HG02970 (cell line): ENCODE measurements around the gene NUAK2.

Experiments
- ATAC-seq: cut with Tn5 transposase; IDR thresholded peaks from one replicate; pipeline ENCODE4 v1.9.1; 2021; ENCODE audit warnings: mild to moderate bottlenecking, moderate library complexity, moderate number of reproducible peaks; ENCODE audit not compliant: unreplicated experiment, low FRiP score

The NUAK2 gene

DNA sequence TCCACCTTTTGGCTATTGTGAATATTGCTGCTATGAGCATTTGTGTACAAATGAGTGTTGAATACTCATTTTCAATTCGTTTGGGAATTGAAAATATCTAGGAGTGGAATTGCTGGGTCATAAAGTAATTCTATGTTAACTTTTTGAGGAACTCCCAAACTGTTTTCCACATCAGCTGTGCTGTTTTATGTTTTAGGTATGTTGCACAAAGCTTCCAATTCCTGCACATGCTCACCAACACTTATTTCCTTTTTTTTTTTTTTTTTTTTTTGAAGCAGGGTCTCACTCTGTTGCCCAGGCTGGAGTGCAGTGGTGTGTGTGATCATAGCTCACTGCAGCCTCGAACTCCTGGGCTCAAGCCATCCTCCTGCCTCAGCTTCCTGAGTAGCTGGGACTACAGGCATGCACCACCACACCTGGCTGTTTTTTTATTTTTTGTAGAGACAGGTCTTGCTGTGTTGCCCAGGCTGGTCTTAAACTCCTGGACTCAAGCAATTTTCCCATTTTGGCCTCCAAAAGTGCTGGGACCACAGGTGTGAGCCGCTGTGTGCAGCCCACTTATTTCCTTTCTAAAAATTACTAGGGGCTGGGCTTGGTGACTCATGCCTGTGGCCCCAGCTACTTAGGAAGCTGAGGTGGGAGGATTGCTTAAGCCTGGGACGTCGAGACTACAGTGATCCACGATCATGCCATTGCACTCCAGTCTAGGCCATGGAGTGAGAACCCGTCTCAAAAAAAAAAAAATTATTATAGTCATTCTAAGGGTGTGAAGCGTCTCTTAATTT, 60.4 kb downstream of the NUAK2 start:
- no peak for ATAC-seq

GRCh38 chr1:205259998-205260397, 61.5 kb downstream of the NUAK2 start:
- ATAC-seq = no peak

DNA sequence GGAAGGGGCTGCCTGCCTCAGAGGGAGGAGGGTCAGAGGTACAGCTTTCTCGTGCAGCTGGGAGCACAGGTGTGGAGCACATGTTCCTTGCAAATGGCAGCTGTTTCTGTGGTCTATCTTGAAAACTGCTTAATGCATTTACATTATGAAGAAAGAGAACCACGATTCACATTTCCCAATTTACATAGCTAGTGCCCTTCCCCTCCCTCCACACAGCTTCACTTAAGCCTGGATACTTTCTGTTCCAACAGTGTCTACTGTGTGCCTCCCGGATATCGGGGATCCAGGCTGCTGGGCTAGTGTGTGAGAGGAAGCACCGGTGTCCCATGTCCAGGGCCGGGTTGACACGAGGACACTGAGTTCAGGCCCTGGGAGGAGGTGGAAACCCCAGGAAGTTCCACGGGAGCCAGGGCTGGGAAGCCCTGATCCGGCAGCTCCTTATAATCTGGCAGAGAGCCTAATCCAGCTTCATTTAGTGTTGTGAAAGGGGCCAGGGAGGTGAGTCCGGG, 62.2 kb downstream of the NUAK2 start:
- no peak for ATAC-seq

DNA sequence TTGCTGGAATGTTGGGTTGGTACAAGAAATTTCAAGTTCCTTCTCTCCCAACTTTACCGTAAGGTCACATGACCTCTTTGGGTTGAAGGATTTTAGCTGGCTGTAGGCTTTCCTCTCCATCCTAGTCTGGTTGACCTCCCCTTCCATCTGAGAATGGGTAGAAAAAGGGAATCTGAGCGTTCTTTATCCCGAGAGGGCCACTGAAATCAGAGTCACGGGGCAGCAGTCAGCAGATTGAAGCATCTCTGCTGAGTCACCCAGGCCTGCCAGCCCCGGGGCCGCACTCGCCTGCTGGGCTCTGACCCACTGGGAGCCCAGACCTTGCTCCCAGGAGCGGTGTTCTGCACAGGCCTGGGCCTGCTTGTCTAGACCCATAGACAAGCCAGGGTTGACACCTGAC, 62.8 kb downstream of the NUAK2 start:
- ATAC-seq = no peak

GRCh38 chr1:205258261-205258691, 63.3 kb downstream of the NUAK2 start:
- no peak for ATAC-seq

GRCh38 chr1:205257735-205258134, 63.8 kb downstream of the NUAK2 start:
- no peak for ATAC-seq

DNA sequence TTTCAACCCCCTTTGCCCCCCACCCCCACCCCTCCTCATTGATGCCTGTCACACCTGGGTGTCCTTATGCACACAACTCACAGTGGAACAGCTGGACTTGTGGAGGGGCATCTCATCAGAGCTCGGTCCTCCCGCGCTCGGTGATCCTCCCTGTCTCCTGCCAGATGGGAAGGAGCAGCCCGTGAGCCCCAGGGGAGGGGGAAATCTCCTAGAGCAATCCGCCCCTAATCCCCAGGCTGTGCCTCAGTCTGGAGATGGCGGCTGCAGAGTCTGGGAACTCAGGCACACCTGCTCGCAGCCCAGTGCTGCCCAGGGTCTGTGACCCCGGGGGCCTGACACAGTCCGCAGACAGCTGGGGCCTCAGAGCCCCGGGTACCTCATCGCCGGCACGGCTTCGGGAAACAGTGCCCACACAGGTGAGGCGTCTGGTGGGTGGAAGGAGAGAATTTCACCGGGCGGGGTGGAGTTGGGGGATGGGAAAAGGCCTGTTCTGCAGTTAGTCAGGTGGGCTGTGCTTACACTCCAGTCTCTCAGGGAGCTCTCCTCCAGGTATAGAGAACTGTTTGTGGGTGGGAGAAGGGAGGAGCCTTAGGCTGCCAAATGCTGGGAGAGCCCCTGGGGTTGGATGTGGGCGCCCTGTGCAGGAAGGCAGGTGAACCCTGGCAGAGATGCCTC, 64.5 kb downstream of the NUAK2 start:
- ATAC-seq = no peak

- ATAC-seq = no peak
Observed at GRCh38 chr1:205255941-205256780, 65.4 kb downstream of the NUAK2 start.
